HG02759 (cell line): ENCODE results near the gene HOXB2.
A peak's percentile ranks its signal among the peaks of the same experiment; 100 is the strongest.

Source experiments
- ATAC-seq: cut with Tn5 transposase; IDR thresholded peaks from one replicate; pipeline ENCODE4 v1.9.1; 2021; ENCODE audit warnings: mild to moderate bottlenecking, moderate library complexity; ENCODE audit not compliant: unreplicated experiment

Gene HOXB2

GRCh38 chr17:48579471-48579759 is 34.5 kb upstream of the HOXB2 start:
- ATAC-seq = no peak

- peak; percentile 31 for ATAC-seq
These were observed 33.9 kb upstream of the HOXB2 start for GRCh38 chr17:48578616-48579470.

GRCh38 chr17:48577946-48578615 is 33.2 kb upstream of the HOXB2 start, which contains the start of gene HOXB4:
Gene HOXB4 (minus strand): TSS chr17:48578350. CDS start chr17:48578319, 31 bp downstream.
- ATAC-seq = peak; percentile 58

- peak; percentile 8 for ATAC-seq
These were observed 32.5 kb upstream of the HOXB2 start for GRCh38 chr17:48577330-48577945.

- ATAC-seq = no peak
These were observed 31.8 kb upstream of the HOXB2 start for GRCh38 chr17:48576479-48577309.

DNA sequence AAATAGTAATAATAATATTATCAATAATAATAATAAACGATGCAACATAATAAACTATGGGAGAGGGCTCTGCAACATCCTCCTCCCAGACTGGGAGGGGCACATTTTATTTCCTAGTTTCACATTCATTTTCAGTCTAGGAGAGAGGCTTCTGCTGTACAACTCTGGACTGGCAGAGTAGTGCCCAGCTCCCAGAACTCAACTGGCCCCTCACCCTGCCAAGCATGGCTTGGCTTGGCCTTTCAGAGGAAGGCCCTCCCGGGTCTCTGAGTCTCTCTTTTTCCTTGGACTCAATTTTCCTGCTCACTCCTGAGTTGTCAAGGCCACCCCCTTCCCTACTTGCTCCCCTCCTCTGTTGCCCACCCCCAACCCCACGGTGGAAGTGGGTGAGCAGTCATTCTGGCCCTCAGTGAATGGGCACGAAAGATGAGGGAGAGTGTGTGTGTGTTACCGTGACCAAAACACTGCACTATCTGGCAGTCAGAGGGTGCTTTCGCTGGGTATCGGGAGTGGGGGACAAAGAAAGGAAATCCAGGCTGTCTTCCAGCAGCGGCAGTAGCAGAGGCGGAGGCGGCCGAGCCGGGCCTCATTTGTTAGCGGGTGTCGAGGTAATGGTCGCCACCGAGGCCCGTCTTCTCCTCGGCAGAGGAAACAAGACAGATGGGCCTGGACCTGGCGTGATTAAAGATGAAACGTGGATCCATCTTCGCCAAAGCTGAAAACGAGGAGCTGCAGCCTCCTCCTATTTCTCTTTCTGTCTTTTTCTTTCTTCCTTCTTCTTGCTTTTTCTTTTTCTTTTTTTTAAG is 31.0 kb upstream of the HOXB2 start:
- no peak for ATAC-seq

DNA sequence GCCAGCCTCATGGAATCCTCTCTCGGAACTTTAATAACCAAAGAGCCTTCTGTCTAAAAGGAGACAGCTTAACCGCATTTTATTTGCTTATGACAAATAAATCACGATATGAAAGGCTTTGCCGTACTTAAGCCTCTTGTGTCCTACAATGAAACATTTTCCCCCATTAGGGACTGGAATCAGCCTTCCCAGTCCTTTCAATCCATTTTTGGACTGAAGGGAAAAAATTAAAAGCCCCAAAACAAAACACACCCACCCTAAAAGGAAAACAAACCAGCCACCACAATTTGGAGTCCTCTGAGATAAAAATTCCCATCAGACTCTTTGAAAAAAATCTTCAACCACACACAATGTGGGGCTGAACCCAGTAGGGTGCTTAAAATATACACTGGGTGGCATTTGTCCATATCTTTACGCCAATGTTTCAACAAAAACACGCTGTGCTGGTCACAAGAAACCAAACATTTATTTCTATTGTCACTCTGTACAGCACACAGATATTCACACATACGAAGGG is 30.2 kb upstream of the HOXB2 start:
- ATAC-seq = no peak

- no peak for ATAC-seq
These were observed 29.7 kb upstream of the HOXB2 start for GRCh38 chr17:48574505-48575065.

DNA sequence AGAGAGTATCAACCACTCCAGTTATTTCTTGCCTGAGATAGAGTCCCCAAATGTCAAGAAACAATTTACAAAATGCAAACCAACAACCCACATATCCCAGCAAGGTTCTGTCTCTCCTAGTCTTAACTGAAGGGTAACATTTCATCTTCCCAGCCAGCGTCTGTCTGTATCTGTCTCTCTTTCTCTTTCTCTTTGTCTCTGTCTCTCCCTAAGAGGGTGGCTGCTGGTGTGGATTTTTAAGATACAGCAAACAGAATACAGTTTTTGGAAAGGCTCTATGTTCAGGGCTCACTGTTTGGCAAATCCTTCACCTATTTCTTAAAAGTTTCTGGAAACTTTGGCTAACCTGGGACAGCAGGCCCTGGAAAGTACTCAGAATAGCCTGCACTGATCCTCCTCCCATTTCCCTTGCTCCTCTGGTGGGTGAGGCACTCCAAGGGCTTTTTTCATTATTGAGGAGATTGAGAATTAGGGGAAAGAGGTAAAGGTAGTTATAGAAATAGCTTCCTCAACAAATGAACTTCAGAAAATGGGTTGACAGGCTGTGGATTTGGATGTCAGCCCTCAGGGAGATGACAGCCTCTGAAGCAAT is 27.0 kb upstream of the HOXB2 start:
- ATAC-seq = no peak

- no peak for ATAC-seq
These were observed 26.3 kb upstream of the HOXB2 start for GRCh38 chr17:48571024-48571818.

DNA sequence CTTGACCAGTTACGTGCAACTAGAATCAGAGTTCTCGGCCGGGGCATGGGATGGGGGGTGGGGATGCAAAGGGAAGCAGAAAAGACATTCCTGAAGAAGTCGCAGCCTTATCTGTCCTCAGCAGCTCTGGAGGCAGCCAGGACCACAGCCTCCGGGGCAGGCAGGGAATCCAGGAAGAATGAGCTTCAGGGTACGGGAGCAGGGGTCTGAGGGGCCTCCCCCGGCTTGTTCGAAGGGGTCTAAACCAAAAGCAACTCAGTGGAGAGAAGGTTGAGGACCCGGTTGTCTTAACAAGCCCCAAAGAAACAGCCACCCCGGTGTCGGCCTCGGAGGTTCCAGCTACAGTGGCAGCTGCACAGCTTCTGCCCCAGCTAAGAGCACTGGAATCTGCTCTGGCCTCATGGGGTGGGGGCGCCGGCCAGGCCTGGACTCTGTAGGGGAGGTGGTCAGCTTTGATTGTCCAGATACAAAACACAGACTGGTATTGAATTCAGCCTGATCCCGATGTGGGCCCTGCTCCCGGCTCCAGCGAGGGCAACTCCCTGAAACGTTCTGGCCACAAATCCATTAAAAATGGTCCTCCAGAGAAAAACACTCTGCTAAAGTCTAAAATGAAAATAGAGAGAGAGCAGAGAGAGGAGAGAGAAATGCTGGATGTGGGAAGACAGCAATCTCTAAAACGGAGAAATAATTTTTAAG is 25.6 kb upstream of the HOXB2 start:
- no peak for ATAC-seq

DNA sequence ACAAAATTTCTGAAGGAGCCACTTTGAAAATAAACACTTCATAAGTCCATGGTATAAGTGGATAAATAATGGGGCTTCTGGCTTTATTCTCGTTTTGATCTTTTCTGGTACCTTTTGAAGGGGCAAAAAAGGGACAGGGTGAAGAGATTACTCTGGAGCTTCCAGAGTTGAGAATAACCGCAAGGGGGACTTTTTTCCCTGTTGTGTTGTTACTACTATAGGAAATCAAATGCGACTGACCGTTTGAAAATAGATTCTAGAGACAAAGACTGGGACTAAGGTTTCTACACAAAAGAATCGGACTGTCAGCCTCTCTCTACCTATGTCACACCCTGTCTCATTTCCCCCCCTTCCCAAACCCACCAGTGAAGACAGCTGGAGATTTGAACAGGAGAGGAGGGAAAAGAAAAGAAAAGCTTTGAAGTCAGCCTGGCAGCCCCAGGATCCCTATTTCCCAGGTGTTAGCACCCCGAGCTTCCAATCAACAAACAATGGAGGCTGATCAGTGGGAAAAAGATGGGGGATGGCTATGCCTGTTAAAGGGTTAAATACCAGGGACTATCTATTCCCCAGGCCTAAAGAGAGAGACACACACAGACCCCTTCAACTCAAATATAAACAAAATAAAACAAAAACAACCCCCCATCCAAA is 24.9 kb upstream of the HOXB2 start:
- no peak for ATAC-seq

DNA sequence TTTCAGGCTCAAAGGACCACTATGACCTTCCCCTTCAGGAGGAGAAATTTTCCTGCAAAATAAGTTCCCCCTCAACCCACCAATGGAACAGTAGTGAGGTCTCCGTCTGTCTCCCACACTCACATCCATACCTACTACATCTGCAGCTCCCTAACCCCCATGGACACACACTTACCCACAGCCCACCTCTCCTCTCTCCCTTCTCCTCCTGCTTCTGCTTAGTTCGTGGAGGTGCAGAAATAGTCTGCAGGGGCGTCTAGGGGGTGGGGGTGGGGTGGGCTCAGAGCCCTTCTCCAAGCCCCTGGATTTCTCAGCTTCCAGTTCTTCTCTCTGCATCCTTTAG is 24.3 kb upstream of the HOXB2 start:
- no peak for ATAC-seq

DNA sequence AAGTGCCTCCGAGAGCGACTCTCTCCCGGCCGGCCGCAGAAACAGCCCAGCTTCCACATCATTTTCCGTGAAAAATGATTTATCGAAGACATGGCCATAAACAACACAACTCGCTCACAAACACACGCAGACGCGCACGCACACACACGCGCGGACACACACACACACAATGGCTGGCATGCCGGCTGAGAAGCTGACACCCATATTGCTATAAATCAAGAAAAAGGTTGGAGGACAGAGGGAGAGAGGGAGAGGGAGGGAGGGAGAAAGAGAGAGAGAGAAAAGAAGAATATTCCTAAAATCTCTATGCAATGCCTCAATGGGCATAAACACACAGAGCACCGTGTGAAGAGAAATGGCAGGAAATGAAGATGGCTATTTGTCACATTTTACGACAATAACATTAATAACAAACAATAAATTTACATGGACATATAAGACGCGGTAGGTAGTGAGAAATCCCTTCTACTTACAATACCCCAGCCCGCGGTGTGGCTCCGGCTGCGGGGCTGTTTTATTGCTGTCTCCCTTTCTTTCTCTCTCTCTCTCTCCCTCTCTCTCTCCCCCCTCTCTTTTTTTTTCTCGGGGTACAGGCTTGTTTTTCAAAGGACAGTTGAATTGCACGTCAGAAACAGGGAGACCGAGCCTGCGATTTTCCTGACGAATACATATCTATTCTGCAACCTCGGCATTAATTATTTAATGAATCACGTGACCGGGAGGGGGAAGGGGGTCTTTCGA is 23.8 kb upstream of the HOXB2 start:
- no peak for ATAC-seq

GRCh38 chr17:48567646-48568354 is 22.9 kb upstream of the HOXB2 start:
- ATAC-seq = no peak

- ATAC-seq = no peak
These were observed 22.3 kb upstream of the HOXB2 start for GRCh38 chr17:48567209-48567608.
